HG02943 (cell line): ENCODE measurements around the gene MZT1.

ENCODE experiments used
- ATAC-seq: cut with Tn5 transposase; IDR thresholded peaks from one replicate; pipeline ENCODE4 v1.9.1; 2021; ENCODE audit warnings: mild to moderate bottlenecking, low read depth, moderate library complexity; ENCODE audit not compliant: unreplicated experiment

Gene MZT1

DNA sequence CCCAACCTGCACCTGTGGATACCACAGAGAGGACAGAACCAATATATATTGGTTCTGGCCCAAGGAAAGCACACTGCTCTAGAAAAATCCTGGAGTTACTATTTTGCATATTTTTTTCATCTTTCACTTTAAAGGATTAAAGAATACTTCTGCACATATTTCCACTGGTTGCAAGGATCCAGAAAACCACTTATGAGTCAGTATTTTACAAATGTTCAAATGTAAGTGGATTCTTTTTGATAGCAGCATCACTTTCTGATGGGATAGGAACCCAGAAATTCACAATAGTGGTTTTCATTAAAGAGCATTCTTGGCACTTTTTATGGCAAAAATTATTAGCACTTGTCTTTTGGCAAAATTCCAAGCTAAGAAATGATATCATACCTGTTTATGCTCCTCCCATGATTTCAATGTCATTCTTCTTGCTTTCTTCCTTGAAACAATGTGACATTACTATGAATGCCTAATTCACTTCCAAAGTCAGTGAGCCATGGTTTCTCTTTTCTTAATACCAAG, 38.2 kb downstream of the MZT1 start:
- ATAC-seq = no peak

DNA sequence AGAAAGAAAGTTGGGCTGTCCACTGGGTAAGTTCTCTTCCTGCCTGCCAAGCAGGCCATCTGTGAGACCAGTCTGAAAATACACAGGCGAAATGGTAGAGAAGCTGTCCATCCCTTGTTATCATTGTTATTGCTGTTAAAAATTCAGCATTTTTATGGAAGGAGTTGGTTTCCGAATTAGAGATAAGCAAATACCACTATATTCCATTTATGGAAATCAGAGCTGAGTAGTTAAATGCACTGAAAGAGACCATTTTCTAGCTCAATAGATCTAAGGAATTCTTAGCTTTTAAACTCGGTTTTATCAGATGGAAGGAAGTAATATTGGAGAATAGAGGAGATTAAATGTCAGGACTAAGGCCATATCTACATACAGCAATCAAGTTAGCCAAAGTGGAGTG, 40.7 kb downstream of the MZT1 start:
- ATAC-seq = no peak

DNA sequence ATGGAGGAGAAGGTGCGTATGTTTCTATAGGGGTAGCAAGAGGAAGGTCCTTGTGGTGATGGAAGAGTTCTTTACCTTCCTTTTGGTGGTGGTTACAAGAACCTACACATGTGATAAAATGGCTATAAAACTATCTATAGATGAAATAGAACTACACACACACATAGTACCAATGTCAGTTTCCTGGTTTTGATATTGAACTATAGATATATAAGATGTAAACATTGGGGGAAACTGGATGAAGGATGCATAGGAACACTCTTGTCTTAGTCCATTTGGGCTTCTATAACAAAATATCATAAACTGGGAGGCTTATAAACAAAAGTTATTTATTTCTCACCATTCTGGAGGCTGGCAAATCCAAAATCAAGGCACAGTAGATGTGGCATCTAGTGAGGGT, 47.1 kb downstream of the MZT1 start:
- ATAC-seq = no peak

DNA sequence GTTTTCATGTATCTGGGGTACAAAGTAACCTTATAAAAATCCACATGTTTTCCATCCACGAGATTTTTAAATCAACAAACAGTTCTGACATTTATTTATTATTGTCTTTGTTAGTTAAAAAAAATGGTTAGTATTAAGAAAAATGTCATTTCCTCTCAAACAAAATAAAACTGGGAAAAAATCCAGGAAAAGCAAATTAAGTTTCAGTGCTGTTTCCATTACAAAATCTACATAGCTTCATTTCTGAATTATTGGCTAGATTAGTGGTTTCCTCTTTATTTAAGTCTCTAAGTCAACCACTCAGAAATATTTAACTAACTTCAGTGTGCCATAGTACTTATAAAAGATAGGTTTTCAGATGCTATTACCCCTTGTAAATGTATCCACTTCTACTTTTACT, 49.1 kb downstream of the MZT1 start:
- ATAC-seq = no peak

DNA sequence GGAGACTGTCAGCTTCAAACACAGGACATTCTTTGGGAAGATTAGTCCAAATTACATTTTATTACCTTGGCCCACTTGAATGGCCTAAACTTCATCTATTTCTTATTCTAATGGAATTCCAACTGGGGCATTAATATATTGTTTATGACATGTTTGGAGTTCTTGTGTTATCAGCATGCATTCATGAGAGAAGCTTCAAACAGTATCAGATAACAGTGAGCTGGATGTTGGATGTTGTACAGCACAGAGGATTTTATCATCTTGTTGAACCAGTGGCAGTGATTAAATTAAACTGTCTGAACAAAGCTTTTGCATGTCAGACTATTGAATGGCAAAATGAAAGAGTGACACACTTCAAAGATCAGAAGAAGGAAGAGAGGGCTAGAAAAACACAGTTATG, 50.0 kb downstream of the MZT1 start:
- no peak for ATAC-seq

DNA sequence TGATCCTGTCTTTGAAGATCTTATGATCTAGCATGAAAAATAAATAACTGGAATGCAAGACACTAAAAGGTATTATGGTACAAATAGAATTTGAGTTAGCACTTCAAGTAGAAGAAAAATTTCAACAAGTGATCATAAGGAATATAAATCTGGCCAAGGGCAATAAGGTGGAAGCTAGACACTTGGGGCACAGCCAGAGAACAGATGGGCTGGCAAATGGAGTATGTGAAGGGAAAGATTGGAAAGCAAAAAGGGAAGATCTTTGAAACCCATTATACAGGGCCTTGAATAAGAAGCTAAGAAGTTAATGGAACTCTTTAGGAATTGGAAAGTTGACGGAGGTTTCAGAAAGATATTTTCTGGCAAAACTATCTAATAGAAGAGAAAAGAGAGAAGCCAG, 61.0 kb downstream of the MZT1 start:
- no peak for ATAC-seq

DNA sequence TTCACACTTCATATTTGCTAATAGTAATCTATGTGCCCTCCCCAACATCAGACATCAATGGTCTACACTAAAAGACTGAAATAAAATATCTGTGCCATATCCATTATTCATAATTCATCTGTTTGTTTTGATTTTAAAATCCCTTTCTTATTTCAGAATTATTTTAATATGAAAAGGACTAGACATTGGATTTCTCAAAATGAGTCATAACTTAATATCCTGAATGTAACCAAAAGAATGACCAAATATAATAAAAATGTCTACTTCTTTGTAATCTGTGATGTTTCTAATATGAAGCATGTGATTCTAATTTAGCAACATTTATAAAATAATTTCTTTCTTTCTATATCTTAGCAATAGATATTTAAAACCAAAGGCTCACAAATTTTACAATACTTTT, 64.9 kb downstream of the MZT1 start:
- ATAC-seq = no peak
